ENCODE results near the gene MAP1LC3A.

The MAP1LC3A gene

DNA sequence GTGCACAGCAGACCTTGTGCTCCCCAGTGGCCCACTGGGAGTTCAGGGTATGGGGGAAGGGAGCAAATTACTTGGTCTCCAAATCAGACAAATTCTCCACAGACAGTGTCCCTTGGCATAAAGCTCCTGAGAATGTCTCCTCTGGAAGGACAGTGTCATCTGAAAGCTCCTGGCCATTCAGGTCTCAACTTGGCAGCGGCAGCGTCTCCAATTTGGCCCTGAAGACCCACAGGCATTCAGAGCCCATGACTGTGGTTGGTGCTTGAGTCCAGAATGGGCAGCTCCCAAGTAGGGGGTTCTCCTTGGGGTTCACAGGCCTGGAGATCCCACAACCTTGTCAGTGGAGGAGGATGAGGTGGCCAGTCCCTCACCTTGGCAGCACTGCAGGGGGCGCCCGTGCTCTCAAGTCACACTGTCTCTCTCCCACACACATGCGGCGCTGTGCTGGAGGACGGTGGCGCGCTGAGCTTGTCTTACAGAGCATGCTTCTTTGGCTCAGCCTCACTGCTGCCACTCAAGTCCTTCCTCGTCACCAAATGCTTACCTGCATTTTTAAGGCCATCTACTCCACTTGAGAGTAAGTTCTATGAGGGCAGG lies 21.6 kb upstream of the MAP1LC3A start:
- H3K4me3 ChIP-seq (ENCODE audit: low read depth, low read length): no peak overlapping the region
- DNase-seq (ENCODE audit: low read depth): peak; percentile 44
- TF ChIP-seq, protein P1, sequence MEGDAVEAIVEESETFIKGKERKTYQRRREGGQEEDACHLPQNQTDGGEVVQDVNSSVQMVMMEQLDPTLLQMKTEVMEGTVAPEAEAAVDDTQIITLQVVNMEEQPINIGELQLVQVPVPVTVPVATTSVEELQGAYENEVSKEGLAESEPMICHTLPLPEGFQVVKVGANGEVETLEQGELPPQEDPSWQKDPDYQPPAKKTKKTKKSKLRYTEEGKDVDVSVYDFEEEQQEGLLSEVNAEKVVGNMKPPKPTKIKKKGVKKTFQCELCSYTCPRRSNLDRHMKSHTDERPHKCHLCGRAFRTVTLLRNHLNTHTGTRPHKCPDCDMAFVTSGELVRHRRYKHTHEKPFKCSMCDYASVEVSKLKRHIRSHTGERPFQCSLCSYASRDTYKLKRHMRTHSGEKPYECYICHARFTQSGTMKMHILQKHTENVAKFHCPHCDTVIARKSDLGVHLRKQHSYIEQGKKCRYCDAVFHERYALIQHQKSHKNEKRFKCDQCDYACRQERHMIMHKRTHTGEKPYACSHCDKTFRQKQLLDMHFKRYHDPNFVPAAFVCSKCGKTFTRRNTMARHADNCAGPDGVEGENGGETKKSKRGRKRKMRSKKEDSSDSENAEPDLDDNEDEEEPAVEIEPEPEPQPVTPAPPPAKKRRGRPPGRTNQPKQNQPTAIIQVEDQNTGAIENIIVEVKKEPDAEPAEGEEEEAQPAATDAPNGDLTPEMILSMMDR (conservative IDR thresholded peaks at IDR 0.05; ENCODE audit: low read depth, low read length): peak; percentile 48

- DNase-seq (ENCODE audit: low read depth): no peak
- TF ChIP-seq, protein P1 (conservative IDR thresholded peaks at IDR 0.05; ENCODE audit: low read depth, low read length): no peak
- H3K4me3 ChIP-seq (ENCODE audit: low read depth, low read length): no peak overlapping the region
These were observed 20.9 kb upstream of the MAP1LC3A start for GRCh38 chr20:34537651-34538050.

DNA sequence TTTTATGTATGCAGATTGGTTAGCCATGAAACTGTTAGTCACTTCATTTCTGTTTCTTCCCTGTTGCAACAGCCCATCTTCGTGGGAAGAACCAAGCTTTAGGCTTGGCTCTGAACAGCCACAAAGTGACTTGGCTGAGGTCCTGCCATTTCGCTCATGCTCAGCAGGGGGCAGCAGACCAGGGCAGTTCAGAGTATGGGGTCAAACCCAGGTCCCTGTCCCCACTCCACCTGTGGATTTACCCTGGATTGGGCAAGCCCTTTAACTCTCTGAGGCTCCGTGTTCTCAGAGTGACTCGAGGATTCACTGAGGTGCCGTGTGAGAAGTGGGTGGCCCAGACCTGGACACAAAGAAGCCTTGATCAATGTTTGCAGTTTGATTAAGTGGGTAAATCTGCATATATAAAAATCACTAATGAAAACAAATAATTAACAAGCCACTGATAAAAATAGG lies 19.8 kb upstream of the MAP1LC3A start:
- no peak overlapping the region for H3K4me3 ChIP-seq (ENCODE audit: low read depth, low read length)
- TF ChIP-seq, protein P1 (conservative IDR thresholded peaks at IDR 0.05; ENCODE audit: low read depth, low read length): peak; percentile 88
- peak; percentile 73 for DNase-seq (ENCODE audit: low read depth)

- no peak overlapping the region for H3K4me3 ChIP-seq (ENCODE audit: low read depth, low read length)
- TF ChIP-seq, protein P1 (conservative IDR thresholded peaks at IDR 0.05; ENCODE audit: low read depth, low read length): no peak
- no peak for DNase-seq (ENCODE audit: low read depth)
These were observed 18.8 kb upstream of the MAP1LC3A start for GRCh38 chr20:34539756-34540155.

- TF ChIP-seq, protein P1 (conservative IDR thresholded peaks at IDR 0.05; ENCODE audit: low read depth, low read length): no peak
- no peak overlapping the region for H3K4me3 ChIP-seq (ENCODE audit: low read depth, low read length)
- DNase-seq (ENCODE audit: low read depth): no peak
These were observed 17.8 kb upstream of the MAP1LC3A start for GRCh38 chr20:34540596-34541263.

GRCh38 chr20:34541264-34541901 lies 17.1 kb upstream of the MAP1LC3A start:
- TF ChIP-seq, protein P1 (conservative IDR thresholded peaks at IDR 0.05; ENCODE audit: low read depth, low read length): no peak
- DNase-seq (ENCODE audit: low read depth): no peak
- H3K4me3 ChIP-seq (ENCODE audit: low read depth, low read length): no peak overlapping the region

Measured in choroid plexus epithelial cell (primary cell).